Parathyroid adenoma (tissue), 2 donors: ENCODE results near the gene KCNE4.

Experiments
- H2AFZ ChIP-seq: fragments of 300-600 bp; sonication (generic); one replicate; pipeline ENCODE4 v1.7.0; 2017; ENCODE audit warnings: antibody characterized with exemption, mild to moderate bottlenecking
- H3K27ac ChIP-seq: fragments of 300-600 bp; sonication (generic); one replicate; pipeline ENCODE4 v1.7.0; 2017
- H3K27me3 ChIP-seq: fragments of 300-600 bp; sonication (generic); one replicate; pipeline ENCODE4 v1.7.0; 2017; ENCODE audit warnings: low read length; ENCODE audit not compliant: control insufficient read depth, insufficient read depth
- H3K36me3 ChIP-seq: fragments of 300-600 bp; sonication (generic); one replicate; pipeline ENCODE4 v1.7.0; 2017; ENCODE audit warnings: low read length; ENCODE audit not compliant: control insufficient read depth, insufficient read depth
- H3K4me1 ChIP-seq: fragments of 300-600 bp; sonication (generic); one replicate; pipeline ENCODE4 v1.7.0; 2017; ENCODE audit warnings: control low read depth
- H3K4me2 ChIP-seq: fragments of 300-600 bp; sonication (generic); one replicate; pipeline ENCODE4 v1.7.0; 2017; ENCODE audit warnings: low read length
- H3K4me3 ChIP-seq: fragments of 300-600 bp; sonication (generic); one replicate; pipeline ENCODE4 v1.7.0; 2017; ENCODE audit warnings: low read depth, low read length
- H3K79me2 ChIP-seq: fragments of 300-600 bp; sonication (generic); one replicate; pipeline ENCODE4 v1.7.0; 2017; ENCODE audit warnings: control low read depth
- H3K9ac ChIP-seq: fragments of 300-600 bp; sonication (generic); one replicate; pipeline ENCODE4 v1.7.0; 2017; ENCODE audit warnings: mild to moderate bottlenecking
- H3K9me3 ChIP-seq: fragments of 300-600 bp; sonication (generic); one replicate; pipeline ENCODE4 v1.7.0; 2017; ENCODE audit warnings: low read length; ENCODE audit not compliant: control insufficient read depth
- TF ChIP-seq, protein P1 (sequence below): fragments of 300-600 bp; sonication (generic); IDR thresholded peaks from one replicate; pipeline ENCODE4 v1.7.0; 2017; ENCODE audit warnings: antibody characterized with exemption, mild to moderate bottlenecking
- donor health status: primary hyperparathyroidism.

Gene KCNE4

DNA sequence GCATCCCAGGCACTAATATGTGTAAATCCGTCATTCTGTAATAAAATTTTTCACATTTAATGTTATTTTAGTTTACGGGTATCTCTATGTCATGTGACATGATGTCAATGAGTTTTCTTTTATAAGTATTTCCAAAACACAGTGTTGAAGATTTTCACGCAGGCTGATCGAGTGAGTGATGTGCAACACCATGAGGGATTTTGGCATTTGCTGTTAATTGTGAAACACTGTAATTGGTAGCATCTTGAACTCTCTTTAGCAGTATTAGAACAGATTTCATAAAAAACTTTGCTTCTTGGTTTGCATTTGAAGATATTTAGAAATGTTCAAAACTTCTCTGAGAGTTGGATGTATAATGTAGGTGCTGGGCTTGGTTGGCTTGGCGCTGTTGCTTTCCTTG lies 35.5 kb downstream of the KCNE4 start:
- H3K4me3 ChIP-seq, result no peak overlapping the region
- H3K79me2 ChIP-seq, result no peaks in the 10 kb centered on the region

DNA sequence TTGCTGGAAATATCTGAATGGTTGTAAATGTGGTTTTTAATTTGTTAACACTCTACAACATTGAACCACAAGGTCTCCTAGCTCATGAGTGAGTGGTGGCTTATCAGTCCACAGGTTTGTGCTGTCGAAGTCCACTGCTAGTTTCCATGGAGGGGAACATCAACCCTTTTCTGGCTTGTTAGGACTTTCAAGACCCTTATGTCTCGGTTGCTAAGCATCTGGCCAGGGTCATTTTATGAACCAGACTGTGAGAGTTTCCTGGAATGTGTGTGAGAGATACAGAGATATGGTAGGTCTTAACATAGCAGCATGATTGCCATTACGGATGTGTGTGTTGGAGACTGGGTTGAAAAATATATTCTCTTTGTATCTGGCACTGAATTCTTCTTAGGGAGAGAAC lies 36.9 kb downstream of the KCNE4 start:
- Histone ChIP-seq H2AFZ (no peak overlapping the region), H3K4me2 (no peak overlapping the region), H3K4me3 (no peak overlapping the region), H3K79me2 (no peaks in the 10 kb centered on the region), H3K27me3 (no peaks in the 10 kb centered on the region), H3K9ac (no peak overlapping the region), H3K36me3 (no peaks in the 10 kb centered on the region), H3K4me1 (no peaks in the 10 kb centered on the region), H3K27ac (no peak overlapping the region), H3K9me3 (no peaks in the 10 kb centered on the region)
- TF ChIP-seq, protein P1, sequence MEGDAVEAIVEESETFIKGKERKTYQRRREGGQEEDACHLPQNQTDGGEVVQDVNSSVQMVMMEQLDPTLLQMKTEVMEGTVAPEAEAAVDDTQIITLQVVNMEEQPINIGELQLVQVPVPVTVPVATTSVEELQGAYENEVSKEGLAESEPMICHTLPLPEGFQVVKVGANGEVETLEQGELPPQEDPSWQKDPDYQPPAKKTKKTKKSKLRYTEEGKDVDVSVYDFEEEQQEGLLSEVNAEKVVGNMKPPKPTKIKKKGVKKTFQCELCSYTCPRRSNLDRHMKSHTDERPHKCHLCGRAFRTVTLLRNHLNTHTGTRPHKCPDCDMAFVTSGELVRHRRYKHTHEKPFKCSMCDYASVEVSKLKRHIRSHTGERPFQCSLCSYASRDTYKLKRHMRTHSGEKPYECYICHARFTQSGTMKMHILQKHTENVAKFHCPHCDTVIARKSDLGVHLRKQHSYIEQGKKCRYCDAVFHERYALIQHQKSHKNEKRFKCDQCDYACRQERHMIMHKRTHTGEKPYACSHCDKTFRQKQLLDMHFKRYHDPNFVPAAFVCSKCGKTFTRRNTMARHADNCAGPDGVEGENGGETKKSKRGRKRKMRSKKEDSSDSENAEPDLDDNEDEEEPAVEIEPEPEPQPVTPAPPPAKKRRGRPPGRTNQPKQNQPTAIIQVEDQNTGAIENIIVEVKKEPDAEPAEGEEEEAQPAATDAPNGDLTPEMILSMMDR, result no peak

More for the DNA sequence above, 35.5 kb downstream of the KCNE4 start:
- no peak overlapping the region for H3K4me2 ChIP-seq
- no peaks in the 10 kb centered on the region for H3K27me3 ChIP-seq
- no peaks in the 10 kb centered on the region for H3K36me3 ChIP-seq
- TF ChIP-seq, protein P1, result no peak
- H2AFZ ChIP-seq, result no peak overlapping the region
- no peaks in the 10 kb centered on the region for H3K4me1 ChIP-seq
- no peak overlapping the region for H3K9ac ChIP-seq
- no peaks in the 10 kb centered on the region for H3K9me3 ChIP-seq
- H3K27ac ChIP-seq, result no peak overlapping the region

DNA sequence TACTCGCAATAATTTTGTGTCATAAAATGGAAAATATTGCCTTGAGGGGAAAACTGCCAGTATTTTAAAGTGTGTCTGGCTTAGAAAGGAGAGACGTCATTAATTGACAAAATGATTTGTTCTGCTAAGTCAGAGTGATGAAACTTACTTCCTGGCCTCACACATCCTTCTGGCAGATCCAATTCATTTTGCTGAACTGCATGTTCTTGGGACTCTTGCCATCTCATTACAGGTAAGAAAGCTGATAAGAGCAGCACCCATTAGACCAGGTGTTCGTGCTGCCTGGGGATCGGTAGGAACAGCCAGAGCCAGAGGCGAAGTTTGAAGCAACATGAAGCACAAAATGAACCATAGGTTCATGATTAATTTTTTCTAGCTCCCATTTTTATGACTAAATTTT lies 38.0 kb downstream of the KCNE4 start:
- TF ChIP-seq, protein P1, result no peak
- Histone ChIP-seq H3K9me3 (no peaks in the 10 kb centered on the region), H3K36me3 (no peaks in the 10 kb centered on the region), H3K4me1 (no peaks in the 10 kb centered on the region), H3K4me2 (no peak overlapping the region), H3K79me2 (no peaks in the 10 kb centered on the region), H3K27me3 (no peaks in the 10 kb centered on the region), H2AFZ (no peak overlapping the region), H3K4me3 (no peak overlapping the region), H3K27ac (no peak overlapping the region), H3K9ac (no peak overlapping the region)

DNA sequence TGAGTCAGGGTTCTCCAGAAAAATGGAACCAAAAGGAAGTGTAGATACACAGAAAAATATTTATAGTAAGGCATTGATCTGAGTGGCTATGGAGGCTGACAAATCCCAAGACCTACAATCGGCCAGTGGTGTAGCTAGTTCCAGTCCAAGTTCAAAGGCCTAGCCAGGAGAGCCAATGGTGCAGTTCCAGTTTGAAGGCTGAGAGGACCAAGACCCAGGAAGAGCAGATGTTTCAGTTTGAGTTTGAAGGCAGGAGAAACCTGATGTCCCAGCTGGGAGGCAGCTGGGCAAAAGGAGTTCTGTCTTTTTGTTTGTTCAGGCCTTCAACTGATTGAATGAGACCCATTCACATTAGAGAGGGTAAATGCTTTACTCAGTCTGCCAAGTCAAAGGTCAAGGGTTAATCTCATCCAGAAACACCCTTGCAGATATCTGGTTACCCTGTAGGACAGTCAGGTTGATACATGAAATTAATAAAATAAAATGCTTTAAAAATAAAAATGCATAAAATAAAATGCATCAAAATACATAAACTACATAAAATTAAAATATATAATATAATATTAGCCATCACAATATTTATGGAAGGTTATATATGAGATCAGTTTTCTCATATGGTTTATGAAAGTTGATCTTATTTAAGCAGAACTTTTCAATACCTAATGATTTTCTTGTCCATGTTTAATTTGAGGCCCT lies 38.7 kb downstream of the KCNE4 start:
- H3K27ac ChIP-seq, result no peak overlapping the region
- H3K36me3 ChIP-seq, result no peaks in the 10 kb centered on the region
- H3K4me1 ChIP-seq, result no peaks in the 10 kb centered on the region
- H3K79me2 ChIP-seq, result no peaks in the 10 kb centered on the region
- H3K9me3 ChIP-seq, result no peaks in the 10 kb centered on the region
- no peak overlapping the region for H2AFZ ChIP-seq
- no peaks in the 10 kb centered on the region for H3K27me3 ChIP-seq
- H3K4me2 ChIP-seq, result no peak overlapping the region
- H3K4me3 ChIP-seq, result no peak overlapping the region
- TF ChIP-seq, protein P1, result no peak
- H3K9ac ChIP-seq, result no peak overlapping the region

DNA sequence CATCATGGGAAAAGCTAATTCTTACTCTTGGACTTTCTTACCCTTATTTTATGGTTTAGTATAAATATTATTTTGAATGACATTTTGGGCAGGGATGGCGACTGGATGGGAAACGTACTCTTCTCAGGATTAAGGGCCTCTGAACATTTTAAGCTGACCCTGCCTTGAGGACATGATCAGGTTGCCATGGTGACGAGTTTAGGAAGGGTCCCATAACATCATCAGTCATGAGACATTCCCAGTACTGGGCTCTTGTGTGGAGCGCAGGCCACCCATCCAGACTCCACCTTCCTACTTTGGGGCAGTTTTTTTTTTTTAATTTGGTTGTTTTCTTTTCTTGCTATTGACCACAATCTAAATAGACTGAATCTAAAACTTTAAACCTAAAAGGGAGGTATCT lies 40.7 kb downstream of the KCNE4 start:
- no peak overlapping the region for H3K4me2 ChIP-seq

More for the DNA sequence above, 40.7 kb downstream of the KCNE4 start:
- H3K9me3 ChIP-seq, result no peaks in the 10 kb centered on the region
- no peaks in the 10 kb centered on the region for H3K27me3 ChIP-seq
- no peaks in the 10 kb centered on the region for H3K4me1 ChIP-seq
- H3K27ac ChIP-seq, result no peak overlapping the region
- H3K36me3 ChIP-seq, result no peaks in the 10 kb centered on the region
- H3K9ac ChIP-seq, result no peak overlapping the region
- TF ChIP-seq, protein P1, result no peak
- H3K4me3 ChIP-seq, result no peak overlapping the region
- H3K79me2 ChIP-seq, result no peaks in the 10 kb centered on the region
- no peak overlapping the region for H2AFZ ChIP-seq
